GM18861 (cell line): Measurements from ENCODE around the gene SEH1L.
"Not testable (repeated sequence)": the region's sequence is repeated elsewhere in the genome, so short reads cannot be mapped to it uniquely, and the experiment has no call there.

Experiments used
- ATAC-seq: cut with Tn5 transposase; IDR thresholded peaks from one replicate; pipeline ENCODE4 v1.9.1; 2021; ENCODE audit not compliant: unreplicated experiment

Gene SEH1L, protein sequence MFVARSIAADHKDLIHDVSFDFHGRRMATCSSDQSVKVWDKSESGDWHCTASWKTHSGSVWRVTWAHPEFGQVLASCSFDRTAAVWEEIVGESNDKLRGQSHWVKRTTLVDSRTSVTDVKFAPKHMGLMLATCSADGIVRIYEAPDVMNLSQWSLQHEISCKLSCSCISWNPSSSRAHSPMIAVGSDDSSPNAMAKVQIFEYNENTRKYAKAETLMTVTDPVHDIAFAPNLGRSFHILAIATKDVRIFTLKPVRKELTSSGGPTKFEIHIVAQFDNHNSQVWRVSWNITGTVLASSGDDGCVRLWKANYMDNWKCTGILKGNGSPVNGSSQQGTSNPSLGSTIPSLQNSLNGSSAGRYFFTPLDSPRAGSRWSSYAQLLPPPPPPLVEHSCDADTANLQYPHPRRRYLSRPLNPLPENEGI

DNA sequence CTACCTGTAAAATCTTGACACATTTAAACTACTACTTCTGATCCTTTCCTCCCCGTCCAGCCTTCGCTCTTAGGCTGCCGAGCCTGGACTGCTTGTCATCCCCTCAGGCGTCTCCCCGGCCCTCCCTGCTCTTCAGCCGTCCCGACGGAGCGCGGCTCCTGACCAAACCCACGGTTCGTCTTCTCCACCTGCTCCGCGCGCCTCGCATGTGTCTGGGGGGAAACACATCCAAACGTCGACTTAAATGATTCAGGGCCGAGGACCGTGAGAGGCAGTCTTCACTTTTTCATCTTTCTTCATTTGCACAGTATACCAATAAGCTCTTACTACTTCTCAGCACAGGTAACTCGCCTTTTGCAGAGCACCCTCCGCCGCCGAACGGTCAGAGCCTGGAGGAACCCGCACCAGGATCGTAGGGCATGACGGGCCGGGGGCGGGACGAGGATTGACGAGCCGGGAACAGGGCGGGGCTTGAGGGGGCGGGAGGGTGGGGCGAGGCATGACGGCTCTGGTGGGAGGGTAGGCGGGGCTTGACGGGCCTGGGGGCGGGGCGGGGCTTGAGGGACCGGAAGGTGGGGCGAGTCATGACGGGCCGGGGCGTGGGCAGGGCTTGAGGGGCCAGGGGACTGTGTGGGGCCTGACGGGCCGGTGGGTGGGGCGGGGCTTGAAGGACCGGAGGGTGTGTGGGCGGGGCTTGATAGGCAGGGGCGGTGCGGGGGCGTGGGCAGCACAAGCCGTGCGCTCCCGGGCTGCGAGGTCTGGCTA is at the start of gene SEH1L:
SEH1L (plus strand) TSS at position 727 of the 765 bp plus-strand sequence. CDS start 111 bp downstream, outside the sequence.
- peak; percentile 50 for ATAC-seq

DNA sequence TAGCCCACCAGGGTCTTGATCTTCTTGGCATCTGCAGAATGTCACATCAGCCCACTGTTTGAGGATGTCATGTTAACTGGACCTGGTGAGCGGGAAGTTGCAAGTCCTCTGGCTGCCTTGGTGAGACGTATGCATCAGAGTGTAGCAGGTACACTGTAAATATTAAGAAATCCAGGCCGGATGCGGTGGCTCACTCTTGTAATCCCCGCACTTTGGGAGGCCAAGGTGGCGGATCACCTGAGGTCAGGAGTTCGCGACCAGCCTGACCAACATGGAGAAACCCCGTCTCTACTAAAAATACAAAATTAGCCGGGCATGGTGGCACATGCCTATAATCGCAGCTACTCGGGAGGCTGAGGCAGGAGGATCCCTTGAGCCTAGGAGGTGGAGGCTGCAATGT is 46.6 kb upstream of the SEH1L start:
- not testable (repeated sequence) for ATAC-seq

DNA sequence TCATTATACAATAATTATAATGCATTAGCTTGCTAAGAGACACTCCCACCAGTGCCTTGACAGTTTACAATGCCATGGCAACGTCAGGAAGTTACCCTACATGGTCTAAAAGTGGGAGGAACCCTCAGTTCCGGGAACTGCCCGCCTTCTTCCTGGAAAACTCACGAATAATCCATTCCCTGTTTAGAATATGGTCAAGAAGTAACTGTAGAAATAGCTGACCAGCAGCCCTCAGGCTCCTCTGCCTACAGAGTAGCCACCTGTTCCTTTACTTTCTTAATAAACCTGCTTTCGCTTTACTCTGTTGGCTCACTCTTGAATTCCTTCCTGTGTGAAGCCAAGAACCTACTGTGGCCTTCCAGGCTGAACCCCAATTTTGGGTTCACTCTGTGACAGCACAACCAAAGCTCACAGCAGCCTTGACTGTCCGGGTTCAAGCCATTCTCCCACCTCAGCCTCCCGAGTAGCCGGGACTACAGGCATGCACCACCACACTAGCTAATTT is 43.7 kb upstream of the SEH1L start:
- no peak for ATAC-seq

DNA sequence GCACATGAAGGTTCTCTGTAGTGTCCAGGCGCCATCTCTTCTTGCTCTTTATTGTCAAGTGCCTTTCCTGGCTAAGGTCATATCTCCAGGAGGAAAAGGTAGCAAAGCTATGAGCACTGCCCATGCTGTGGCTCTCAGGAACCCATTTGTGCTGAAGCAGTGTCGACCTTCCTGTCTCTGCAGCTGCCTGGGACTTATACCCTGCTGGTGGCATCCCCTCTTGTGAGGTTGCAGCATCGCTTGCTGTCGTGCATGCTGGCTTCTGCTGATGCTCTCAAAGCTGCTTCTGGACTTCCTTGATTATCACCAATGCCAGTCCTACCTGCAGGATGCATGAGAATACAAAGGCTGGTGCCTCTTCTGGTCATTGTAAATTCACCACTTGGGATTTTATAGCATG is 41.7 kb upstream of the SEH1L start:
- ATAC-seq = no peak

DNA sequence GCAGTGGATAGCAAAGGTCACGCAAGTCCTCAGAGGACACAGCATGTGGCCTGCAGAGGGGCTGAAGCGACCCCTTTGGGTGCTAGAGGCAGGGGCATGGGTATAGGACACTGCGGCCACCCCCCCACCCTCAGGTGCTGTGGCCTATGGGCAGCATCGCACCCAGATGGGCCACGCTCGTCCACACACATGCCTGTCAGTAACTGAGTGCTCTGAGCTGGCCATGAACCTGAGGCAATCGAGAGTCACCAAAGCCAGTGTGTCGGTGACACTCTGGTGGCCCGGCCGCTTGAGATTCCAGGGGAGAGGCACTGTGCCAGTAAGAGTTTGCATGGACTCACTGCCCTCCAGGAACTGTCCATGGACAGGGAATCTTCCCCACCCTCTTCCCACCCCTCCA is 41.0 kb upstream of the SEH1L start:
- ATAC-seq = no peak

DNA sequence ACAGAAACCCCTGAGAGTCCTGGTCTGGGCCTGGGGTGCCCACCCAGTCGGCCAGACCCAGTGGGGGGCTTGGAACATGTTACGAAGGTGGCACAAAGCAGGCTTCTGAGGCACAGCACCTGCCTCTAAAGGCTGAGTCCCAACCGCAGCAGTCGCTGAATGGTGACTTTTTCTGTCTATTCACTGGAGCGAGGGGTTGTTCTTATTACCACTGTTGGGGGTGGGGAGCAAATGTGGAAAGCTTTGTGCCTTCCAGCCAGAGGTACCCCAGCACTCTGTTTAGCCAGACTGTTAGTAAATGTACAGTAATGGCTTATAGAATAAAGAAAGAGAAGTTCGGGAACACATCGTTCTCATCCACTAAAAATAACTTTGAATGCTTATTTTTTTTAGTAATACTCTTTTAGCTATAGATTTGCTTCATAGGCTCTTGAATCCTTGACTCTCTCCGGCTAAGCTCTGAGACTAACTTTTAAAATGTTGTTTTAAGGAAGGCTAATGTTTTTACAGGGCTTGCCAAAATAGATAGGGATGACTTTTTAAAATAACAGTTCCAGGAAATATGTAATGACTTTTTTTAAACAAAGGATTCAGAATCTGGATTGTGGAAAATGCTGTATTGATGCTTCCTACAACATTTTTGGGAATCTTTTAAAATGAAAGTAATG is 40.4 kb upstream of the SEH1L start:
- no peak for ATAC-seq

DNA sequence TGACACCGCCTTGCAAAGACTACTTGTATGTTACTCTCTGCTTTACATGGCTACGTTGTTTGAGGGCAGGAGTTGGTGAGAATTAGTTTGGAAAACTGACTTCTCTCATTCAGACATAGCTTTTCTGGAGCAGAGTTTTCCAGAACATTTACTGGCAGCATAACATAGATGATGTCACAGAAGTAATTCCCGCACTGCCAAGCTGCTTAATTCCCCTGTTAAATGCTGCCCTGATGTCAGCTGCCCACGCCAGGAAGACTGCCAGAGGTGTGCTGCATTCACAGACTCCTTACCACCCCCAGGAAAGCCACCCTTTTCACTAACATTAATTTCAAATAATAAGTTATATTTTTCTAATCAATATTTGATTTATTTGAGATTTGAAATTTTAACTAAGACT is 39.1 kb upstream of the SEH1L start:
- ATAC-seq = no peak

DNA sequence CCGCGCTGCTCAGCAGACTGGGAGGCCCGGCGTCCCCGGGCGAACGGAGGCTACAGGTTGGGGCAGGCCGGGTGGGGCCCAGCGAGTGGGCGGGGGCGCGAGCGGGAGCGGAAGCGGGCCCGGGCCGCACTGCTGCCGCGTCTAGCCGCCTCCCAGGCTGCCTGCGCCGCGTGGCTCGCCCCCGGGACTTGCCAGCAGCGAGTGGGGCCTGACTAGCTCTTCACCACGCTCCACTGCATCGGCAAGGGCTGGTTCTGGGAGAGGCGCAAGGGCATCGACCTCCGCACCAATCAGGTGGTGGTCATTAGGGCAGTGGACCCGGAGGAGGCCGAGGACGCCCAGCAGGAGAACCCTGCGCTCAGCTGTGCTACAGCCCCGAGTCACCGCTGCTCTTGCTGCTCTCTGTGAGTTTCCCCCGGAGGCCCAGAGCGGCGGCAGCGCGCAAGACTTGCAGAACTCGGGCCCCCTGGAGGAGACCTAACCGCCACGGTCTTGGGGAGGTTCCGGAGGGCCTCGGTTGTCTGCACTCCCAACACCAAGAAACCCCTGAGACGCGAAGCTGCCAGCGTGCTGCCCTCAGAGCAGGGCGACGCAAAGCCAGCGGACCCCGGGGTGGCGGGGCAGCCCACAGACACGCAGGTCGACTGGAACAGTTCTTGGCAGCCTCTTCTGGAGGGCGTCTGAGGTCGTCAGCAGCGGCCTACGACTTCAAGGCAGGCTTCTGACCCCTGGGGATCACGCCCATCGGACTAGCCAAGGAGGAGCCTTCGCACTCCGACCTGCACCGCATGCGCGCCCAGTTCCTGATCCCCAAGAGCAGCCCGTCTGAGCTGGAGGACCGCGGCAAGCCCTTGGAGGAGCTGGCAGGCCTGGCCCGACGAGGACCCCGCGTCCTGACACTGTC is 36.5 kb upstream of the SEH1L start:
- ATAC-seq = no peak

DNA sequence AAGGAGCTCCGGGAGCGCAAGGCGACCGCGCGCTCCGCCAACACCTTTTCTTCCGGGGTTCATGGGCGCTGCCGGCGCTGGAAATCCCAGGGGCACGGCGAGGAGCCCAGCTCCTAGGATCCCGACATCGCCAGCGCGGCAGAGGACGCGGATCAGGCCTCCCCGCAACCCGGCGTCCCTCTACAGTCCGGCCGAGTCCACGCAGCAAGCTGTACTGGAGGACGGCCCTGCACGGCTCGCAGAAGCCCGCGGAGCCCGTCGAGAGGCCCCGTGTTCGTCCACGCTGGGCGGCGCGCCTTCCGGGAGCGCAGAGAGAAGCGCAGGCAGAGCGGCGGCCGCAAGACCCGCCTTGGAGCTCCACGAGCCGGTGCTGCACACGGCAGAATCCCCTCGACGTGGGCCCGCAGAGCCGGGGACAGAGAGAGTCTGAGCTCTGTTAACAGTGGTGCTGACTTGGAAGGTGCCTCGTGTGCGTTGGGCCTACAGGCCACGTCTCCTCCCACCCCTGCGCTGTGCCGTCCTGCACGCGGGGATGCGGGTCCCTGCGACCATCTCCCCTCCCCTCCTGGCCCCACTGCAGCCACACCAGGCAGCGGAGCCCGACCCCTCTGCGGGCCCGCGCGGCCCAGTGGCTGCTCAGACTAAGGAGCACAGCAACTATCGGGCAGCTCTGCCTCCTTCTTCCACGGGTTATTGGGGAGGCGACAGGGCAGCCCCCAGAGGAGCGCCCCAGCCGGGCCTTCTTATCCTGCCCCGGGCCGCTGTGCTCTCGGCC is 35.7 kb upstream of the SEH1L start:
- ATAC-seq = no peak

DNA sequence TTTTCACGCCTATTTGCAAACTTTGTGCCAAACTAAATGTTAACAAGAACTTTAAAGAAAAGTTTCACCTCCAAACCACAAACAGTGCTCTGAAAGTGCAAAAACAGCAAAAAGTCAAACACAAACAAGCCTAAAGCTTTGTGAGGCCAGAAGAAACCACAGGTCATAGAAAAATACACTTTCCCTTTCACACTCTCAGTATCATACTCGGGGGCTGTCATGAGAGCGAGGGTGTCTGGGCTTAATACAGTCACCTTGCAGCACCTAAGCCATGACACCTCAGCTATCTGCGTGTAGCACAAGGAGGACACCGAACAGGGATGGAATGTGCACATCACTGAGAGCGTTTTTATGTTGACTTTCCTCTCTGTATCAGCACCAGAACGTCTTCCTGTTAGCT is 26.6 kb upstream of the SEH1L start:
- no peak for ATAC-seq

DNA sequence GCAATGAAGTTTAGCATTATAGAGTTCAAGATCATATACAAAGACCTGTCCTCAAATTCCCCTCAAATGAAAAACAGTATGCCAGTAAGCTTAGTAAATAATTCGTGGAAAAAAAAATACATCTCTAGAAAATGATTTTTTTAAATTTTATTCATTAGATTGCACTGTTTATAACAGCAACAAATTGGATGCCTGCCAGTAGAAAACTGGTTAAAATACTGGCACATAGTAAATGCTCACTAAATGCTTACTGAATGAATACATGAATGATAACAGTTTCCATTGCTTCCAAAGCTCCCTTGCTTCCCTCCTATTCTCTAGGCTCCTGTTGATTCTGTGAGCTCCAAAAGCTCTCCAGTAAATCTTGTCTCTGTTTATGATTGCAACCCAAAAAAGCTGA is 25.5 kb upstream of the SEH1L start:
- no peak for ATAC-seq

DNA sequence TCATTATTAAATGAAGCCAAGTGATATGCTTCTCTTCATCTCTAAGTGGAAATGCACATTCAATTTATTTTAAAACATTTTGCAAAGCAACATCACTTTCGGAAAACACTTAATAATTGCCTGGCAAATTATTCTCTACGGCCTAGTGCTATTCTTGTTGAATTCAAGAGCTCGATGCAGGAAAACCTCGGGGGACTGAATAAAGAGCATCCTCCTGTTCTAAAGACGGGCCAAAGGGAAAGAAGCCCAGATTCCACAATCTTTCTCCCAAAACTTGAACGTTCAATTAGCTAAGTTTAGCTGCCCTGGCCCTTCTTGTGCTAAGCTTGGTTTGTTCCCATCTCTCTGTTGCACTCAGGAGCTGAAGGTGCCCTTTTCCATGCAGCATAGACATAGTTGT is 23.2 kb upstream of the SEH1L start:
- no peak for ATAC-seq

DNA sequence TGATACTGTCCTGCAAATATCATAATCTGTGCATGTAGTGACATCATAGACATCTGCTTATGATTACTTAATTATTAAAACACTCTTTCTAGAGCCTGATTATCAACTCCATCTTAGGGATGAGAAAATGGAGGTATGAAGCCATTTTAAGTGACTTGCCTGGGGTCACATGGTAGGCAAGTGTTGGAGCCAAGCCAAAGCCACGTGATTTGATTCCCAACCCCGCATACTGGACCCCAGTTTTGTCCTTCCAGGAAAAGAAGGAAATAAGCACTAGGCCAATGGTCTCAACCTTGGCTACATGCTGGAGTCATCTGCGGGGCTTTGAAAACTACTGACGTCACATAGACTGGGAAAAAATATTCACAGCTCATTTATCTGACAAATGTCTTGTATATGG is 19.6 kb upstream of the SEH1L start:
- no peak for ATAC-seq

DNA sequence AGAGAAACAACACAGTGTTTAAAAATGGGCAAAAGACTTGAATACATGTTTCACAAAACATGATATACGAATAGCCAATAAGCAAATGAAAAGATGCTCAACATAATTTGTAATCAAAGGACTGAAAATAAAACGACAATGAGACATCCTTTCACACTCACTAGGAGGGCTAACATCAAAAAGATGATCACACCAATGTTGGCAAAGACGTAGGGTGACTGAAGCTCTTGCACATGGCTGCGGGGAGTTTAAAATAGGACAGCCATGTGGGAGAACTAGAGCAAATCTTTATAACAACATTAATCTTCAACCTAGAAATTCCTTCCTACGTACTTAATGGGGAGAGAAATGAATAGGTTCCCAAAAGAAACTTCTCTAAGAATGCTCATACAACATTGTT is 19.2 kb upstream of the SEH1L start:
- no peak for ATAC-seq

DNA sequence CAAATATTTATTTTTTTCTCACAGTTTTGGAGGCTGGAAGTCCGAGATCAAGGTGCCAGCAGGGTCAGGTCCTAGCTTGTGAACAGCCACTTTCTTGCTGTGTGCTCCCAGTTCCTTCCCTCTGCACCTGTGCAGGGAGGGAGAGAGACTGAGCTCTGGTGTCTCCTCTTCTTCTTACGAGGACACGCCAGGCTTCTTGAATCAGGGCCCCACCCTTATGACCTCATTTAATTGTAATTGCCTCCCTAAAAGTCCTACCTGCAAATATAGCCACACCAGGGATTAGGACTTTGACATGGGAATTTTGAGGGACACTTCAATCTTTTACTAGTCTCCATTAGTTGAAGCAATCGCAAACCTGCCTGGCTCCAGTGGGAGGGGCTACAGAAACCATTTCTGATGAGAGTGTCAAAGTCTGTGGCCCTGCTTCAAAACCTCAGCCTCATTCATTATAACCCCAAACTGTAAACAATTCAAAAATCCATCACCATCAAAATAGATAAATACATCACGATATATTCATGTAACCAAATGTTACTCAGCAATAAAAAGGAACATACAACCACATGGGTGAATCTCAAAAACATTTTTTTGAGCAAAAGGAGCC is 18.2 kb upstream of the SEH1L start:
- ATAC-seq = no peak

DNA sequence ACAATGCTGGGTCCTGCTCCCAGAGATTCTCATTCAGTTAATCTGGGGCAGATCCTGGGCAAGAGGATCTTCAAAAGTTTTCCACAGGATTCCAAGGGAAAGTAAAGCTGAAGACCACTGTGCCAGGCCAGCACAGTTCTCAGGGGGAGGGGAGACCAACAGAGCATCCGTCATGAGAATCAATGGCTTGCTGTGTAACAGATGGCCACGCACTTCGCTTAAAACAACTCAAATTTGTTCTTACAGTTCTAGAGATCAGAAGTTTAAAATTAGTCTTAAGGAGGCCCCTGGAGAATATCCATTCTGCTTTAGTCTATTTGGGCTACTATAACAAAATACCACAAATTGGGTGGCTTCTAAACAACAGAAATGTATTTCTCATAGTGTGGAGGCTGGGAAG is 17.4 kb upstream of the SEH1L start:
- no peak for ATAC-seq

DNA sequence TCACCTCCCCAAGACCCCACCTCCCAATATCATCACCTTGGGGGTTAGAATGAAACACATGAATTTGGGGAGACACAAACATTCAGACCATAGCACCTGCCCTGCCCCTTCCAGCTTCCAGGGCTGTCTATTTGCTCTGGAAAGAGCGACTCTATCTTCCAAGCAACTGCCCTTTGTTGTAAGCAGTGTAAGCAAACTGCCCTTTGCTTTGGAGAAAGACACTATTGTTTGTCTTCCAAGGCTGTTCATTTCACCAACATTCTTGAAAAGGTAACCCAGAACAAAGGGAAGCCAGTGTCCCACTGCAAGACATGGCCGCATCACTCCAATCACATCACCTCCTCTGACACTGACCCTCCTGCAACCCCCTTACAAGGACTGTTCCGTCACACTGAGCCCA is 16.9 kb upstream of the SEH1L start:
- ATAC-seq = no peak

DNA sequence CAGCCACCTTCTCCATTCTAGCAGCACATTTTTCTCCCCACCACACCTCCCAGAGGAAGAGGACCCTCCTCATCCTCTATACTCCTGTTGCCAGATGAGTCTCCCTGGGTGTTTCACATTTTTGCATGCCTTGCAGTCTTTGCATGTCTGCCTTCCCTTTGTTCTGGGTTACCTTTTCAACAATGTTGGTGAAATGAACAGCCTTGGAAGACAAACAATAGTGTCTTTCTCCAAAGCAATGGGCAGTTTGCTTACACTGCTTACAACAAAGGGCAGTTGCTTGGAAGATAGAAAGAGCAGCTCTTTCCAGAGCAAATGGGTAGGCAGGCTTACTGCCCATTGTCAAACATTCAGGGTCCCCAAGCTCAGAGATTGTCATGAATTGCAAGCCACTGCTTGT is 14.5 kb upstream of the SEH1L start:
- ATAC-seq = no peak

DNA sequence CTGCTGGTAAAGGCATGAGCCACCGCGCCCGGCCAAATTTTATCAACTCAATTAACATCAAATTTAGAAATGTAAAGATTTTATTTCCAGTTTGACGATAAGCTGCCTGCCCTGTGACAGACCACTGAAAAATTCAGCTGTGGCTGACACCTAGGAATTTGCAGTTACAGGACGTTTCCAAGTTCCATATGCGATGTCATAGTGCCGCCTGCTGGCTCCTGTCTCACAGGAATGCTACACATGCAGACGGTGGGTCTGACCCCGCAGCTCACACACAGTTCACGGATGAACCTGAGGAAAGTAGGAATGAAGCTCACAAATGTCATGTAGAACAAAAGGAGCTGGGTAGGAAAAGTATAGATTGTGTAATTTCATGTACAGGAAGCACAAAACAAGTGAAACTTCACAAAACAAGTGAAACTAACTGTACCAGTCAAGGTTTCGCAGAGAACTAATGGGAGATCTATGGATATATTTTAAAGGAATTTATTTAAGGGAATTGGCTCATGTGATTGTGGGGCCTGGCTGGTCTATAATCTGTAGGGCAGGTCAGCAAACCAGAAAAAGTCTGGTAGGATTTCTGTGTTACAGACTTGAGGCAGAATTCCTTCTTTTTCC is 13.2 kb upstream of the SEH1L start:
- no peak for ATAC-seq
